IMR-90 (cell line): ENCODE results near the gene MALSU1. TPM values are rescaled to one million over a fixed set of nuclear protein-coding genes. Genes with fewer than 3 reads are reported as not detected.

ENCODE experiments used
- ATAC-seq: fragments of 200-7000 bp; cut with Tn5 transposase; 2 replicates; pipeline ENCODE4 v1.9.1; 2020; ENCODE audit warnings: low read depth, mild to moderate bottlenecking, moderate library complexity
- BruUV-seq: library from RNA; stranded (reverse); fragments of 400-500 nt; replicated peaks from 2 replicates; lab custom pipeline; 2021; lab: Mats Ljungman, UMichigan
- CTCF ChIA-PET: fragments of 300-600 bp; formaldehyde crosslinking; extraction: SDS; loops from one replicate; lab custom pipeline; 2021; ENCODE audit warnings: antibody characterized with exemption; lab: Yijun Ruan, JAX
- POLR2A ChIA-PET: fragments of 300-600 bp; sonication (Branson Sonifier 250); formaldehyde crosslinking; loops from one replicate; lab custom pipeline; 2022; ENCODE audit warnings: antibody characterized with exemption; ENCODE audit not compliant: unreplicated experiment; lab: Charles Lee
- DNase-seq: peaks from one replicate; pipeline ENCODE4 v3.0.0; 2013
- H2AFZ ChIP-seq: replicated peaks from 2 replicates; pipeline ENCODE3; 2013; ENCODE audit warnings: low read length, mild to moderate bottlenecking; ENCODE audit not compliant: poor library complexity
- H2AK5ac ChIP-seq: 2 replicates; pipeline ENCODE4 v1.6.1; 2013; ENCODE audit warnings: low read depth, low read length, inconsistent platforms
- H2AK9ac ChIP-seq: replicated peaks from 2 replicates; pipeline ENCODE3; 2013; ENCODE audit warnings: mild to moderate bottlenecking, low read depth, low read length, moderate library complexity; ENCODE audit not compliant: poor library complexity
- H2BK120ac ChIP-seq: 2 replicates; pipeline ENCODE4 v1.6.1; 2013; ENCODE audit warnings: low read depth, low read length, inconsistent platforms
- H2BK15ac ChIP-seq: 3 replicates; pipeline ENCODE4 v1.6.1; 2013; ENCODE audit warnings: low read depth, low read length, inconsistent platforms
- H2BK20ac ChIP-seq: 2 replicates; pipeline ENCODE4 v1.6.1; 2013; ENCODE audit warnings: low read depth, mild to moderate bottlenecking, inconsistent platforms, low read length, moderate library complexity
- H2BK5ac ChIP-seq: 2 replicates; pipeline ENCODE4 v1.6.1; 2013; ENCODE audit warnings: mild to moderate bottlenecking, low read depth, low read length, inconsistent platforms; ENCODE audit not compliant: poor library complexity, severe bottlenecking
- H3K14ac ChIP-seq: replicated peaks from 2 replicates; pipeline ENCODE4 v1.6.1; 2013; ENCODE audit warnings: low read depth, low read length, inconsistent platforms
- H3K18ac ChIP-seq: 2 replicates; pipeline ENCODE4 v1.6.1; 2013; ENCODE audit warnings: low read depth, low read length, control low read depth
- H3K23ac ChIP-seq: 2 replicates; pipeline ENCODE4 v1.6.1; 2013; ENCODE audit warnings: low read depth, low read length, inconsistent platforms
- H3K27ac ChIP-seq: 2 replicates; pipeline ENCODE4 v1.5.1; 2013; ENCODE audit warnings: mild to moderate bottlenecking, control low read depth, low read length; ENCODE audit not compliant: insufficient read depth
- H3K27me3 ChIP-seq: 2 replicates; pipeline ENCODE4 v1.6.1; 2013; ENCODE audit warnings: low read length; ENCODE audit not compliant: control insufficient read depth, insufficient read depth
- H3K36me3 ChIP-seq: 2 replicates; pipeline ENCODE4 v1.6.1; 2013; ENCODE audit warnings: low read length, mixed read lengths; ENCODE audit not compliant: control insufficient read depth, insufficient read depth
- H3K4ac ChIP-seq: 2 replicates; pipeline ENCODE4 v1.6.1; 2013; ENCODE audit warnings: low read depth, low read length, inconsistent platforms
- H3K4me1 ChIP-seq: 2 replicates; pipeline ENCODE4 v1.6.1; 2013; ENCODE audit warnings: low read length, mixed read lengths; ENCODE audit not compliant: control insufficient read depth, insufficient read depth
- H3K4me2 ChIP-seq: 2 replicates; pipeline ENCODE4 v1.6.1; 2013; ENCODE audit warnings: low read depth, mild to moderate bottlenecking, control low read depth, low read length, moderate library complexity
- H3K4me3 ChIP-seq: 2 replicates; pipeline ENCODE4 v1.5.1; 2013; ENCODE audit warnings: low read depth, mild to moderate bottlenecking, control low read depth, low read length, moderate library complexity; ENCODE audit not compliant: insufficient read depth
- H3K56ac ChIP-seq: 2 replicates; pipeline ENCODE4 v1.6.1; 2013; ENCODE audit warnings: low read length, inconsistent platforms; ENCODE audit not compliant: insufficient read depth; ENCODE audit errors: extremely low read depth
- H3K79me1 ChIP-seq, 2 experiments: 2 replicates each; pipeline ENCODE4 v1.6.1; 2013; ENCODE audit warnings: low read length in 2 of 2, inconsistent platforms in 1 of 2, low read depth in 1 of 2
- H3K9ac ChIP-seq: 2 replicates; pipeline ENCODE4 v1.6.1; 2013; ENCODE audit warnings: low read depth, low read length, control low read depth
- H3K9me1 ChIP-seq: 2 replicates; pipeline ENCODE4 v1.6.1; 2013; ENCODE audit warnings: low read length, inconsistent platforms; ENCODE audit not compliant: insufficient read depth
- H3K9me3 ChIP-seq: 2 replicates; pipeline ENCODE4 v1.6.1; 2013; ENCODE audit warnings: low read length; ENCODE audit not compliant: control insufficient read depth, insufficient read depth
- H4K20me1 ChIP-seq: 2 replicates; pipeline ENCODE4 v1.6.1; 2013; ENCODE audit warnings: low read length, inconsistent platforms; ENCODE audit not compliant: insufficient read depth
- H4K5ac ChIP-seq: 2 replicates; pipeline ENCODE4 v1.6.1; 2013; ENCODE audit warnings: mild to moderate bottlenecking, low read depth, low read length, control low read depth
- H4K8ac ChIP-seq, 2 experiments: 2 replicates each; pipeline ENCODE4 v1.6.1; 2013; ENCODE audit warnings: low read depth in 2 of 2, low read length in 2 of 2, control low read depth in 1 of 2, inconsistent platforms in 1 of 2
- H4K91ac ChIP-seq: 2 replicates; pipeline ENCODE4 v1.6.1; 2013; ENCODE audit warnings: low read depth, low read length, inconsistent platforms; ENCODE audit not compliant: insufficient read depth
- CEBPB ChIP-seq: IDR thresholded peaks from 2 replicates; pipeline ENCODE4 v1.6.1; 2012; ENCODE audit warnings: low read depth, low read length, improper control_type of control experiment
- CTCF ChIP-seq: conservative IDR thresholded peaks from 2 replicates; pipeline ENCODE4 v1.5.1; 2012; ENCODE audit warnings: mild to moderate bottlenecking, low read depth, low read length, improper control_type of control experiment
- ELK1 ChIP-seq: fragments of 150-350 bp; IDR thresholded peaks from 2 replicates; pipeline ENCODE4 v1.6.1; 2016; ENCODE audit warnings: low read depth, mild to moderate bottlenecking, low read length, moderate library complexity, borderline replicate concordance
- FOS ChIP-seq: fragments of 150-350 bp; IDR thresholded peaks from 2 replicates; pipeline ENCODE4 v1.6.1; 2016; ENCODE audit warnings: low read depth, low read length
- MAFK ChIP-seq: IDR thresholded peaks from 2 replicates; pipeline ENCODE4 v1.6.1; 2012; ENCODE audit warnings: low read depth, low read length, improper control_type of control experiment
- MXI1 ChIP-seq: IDR thresholded peaks from 2 replicates; pipeline ENCODE4 v1.6.1; 2012; ENCODE audit warnings: low read depth, mild to moderate bottlenecking, low read length, moderate library complexity, borderline replicate concordance
- RCOR1 ChIP-seq: IDR thresholded peaks from 2 replicates; pipeline ENCODE4 v1.6.1; 2012; ENCODE audit warnings: mild to moderate bottlenecking, low read length, improper control_type of control experiment; ENCODE audit not compliant: insufficient replicate concordance
- SMC3 ChIP-seq: fragments of 150-350 bp; IDR thresholded peaks from 2 replicates; pipeline ENCODE4 v1.6.1; 2016; ENCODE audit warnings: low read depth, mild to moderate bottlenecking, antibody characterized with exemption, low read length, moderate library complexity
- WGBS, 2 experiments: methylation state at CpG; one replicate each; pipeline versions ENCODE4 v1.1.5 to v1.1.7; 2013; ENCODE audit warnings: missing lambda C conversion rate in 2 of 2; ENCODE audit not compliant: insufficient read length in 1 of 2; ENCODE audit errors: extremely low coverage in 2 of 2; 5-methylcytosine and 5-hydroxymethylcytosine counted together
- dilution Hi-C: fragments of 300-500 bp; cut with HindIII; formaldehyde crosslinking; loops from one replicate; pipeline ENCODE4 v1.14.3; 2018; ENCODE audit warnings: low sequenced_read_pairs; ENCODE audit not compliant: unreplicated experiment
- in situ Hi-C: fragments of 300-500 bp; cut with MboI; formaldehyde crosslinking; loops from 3 replicates; pipeline ENCODE4 v1.14.3; 2019; ENCODE audit warnings: low sequenced_read_pairs, inconsistent platforms, mixed read lengths
- intact Hi-C: fragments of 100-400 bp; cut with micrococcal nuclease; formaldehyde crosslinking; loops from 2 replicates; pipeline ENCODE4 v1.10.0; 2022
- polyA plus RNA-seq, 3 experiments: library from polyadenylated mRNA; depleted of rRNA; stranded (reverse); fragments of >200 nt; gene quantifications; 2 replicates each; pipeline ENCODE4 v1.2.3, GENCODE V29; 2012; ENCODE audit warnings: low replicate concordance in 1 of 3
- total RNA-seq: library from RNA; depleted of rRNA; stranded (reverse); fragments of >200 nt; gene quantifications from 2 replicates; pipeline ENCODE4 v1.2.3, GENCODE V29; 2012

The MALSU1 gene
- total and polyA plus RNA-seq, 2 of the 4 experiments (the other 2 are of a cell fraction) = 30.5 to 36.0 TPM

DNA sequence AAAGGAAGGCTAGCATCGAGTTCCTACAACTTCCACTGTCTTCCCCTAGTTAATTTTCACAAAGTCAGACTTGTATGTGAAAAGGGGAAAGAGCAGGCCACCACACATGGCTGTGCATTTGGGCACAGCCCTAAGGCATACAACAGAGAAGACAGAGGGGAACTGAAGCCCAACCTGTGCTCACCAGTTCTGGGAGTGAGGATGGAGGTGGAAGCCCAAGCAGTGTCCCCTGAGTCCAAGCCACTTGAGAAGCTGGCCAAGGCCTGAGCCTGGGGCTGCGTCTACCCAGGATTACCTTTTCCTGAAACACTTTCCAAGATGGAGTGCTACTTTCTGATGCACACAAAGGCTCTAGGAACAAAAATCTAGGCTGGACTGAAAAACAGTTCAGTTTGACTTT is 32.2 kb upstream of the MALSU1 start:
- Histone ChIP-seq H2BK15ac (no peak overlapping the region), H3K27ac (no peak overlapping the region), H4K8ac (no peak overlapping the region), H3K18ac (no peak overlapping the region), H3K9me1 (no peaks in the 10 kb centered on the region), H4K5ac (no peak overlapping the region), H2BK5ac (no peak overlapping the region), H2AFZ (no peak overlapping the region), H3K36me3 (no peaks in the 10 kb centered on the region), H4K91ac (no peak overlapping the region), H2AK5ac (no peak overlapping the region), H3K4me2 (no peak overlapping the region), H3K14ac (no peak overlapping the region), H2AK9ac (no peak overlapping the region), H3K79me1 (no peaks in the 10 kb centered on the region), H3K4ac (no peak overlapping the region), H3K4me1 (no peaks in the 10 kb centered on the region), H2BK20ac (no peak overlapping the region), H3K9ac (no peak overlapping the region), H3K27me3 (peaks cover 17% of the 10 kb centered on the region), H2BK120ac (no peak overlapping the region), H3K4me3 (no peak overlapping the region), H3K23ac (no peak overlapping the region), H4K20me1 (no peaks in the 10 kb centered on the region), H3K56ac (no peak overlapping the region), H3K9me3 (0 out of 2 replicates have a peak, but pooled peaks cover 2% of the 10 kb centered on the region)
- no CpG with 5 or more reads among the region's 2 CpGs for WGBS, 2 experiments
- intact Hi-C loops = no loop called here
- POLR2A ChIA-PET = no interaction called here
- in situ Hi-C loops = no loop called here
- BruUV-seq = no TSS peak
- CTCF ChIA-PET = no interaction called here
- DNase-seq = no peak
- no peak for TF ChIP-seq RCOR1
- TF ChIP-seq CTCF = no peak
- TF ChIP-seq MAFK = no peak
- TF ChIP-seq FOS = no peak
- no peak for TF ChIP-seq ELK1
- TF ChIP-seq CEBPB = no peak
- no peak for TF ChIP-seq SMC3
- no peak for TF ChIP-seq MXI1
- no peak for ATAC-seq
- dilution Hi-C loops = no loop called here
